Hepatocyte (in vitro differentiated cells): ENCODE measurements around the gene GPC5. TPM values are rescaled to one million over a fixed set of nuclear protein-coding genes. Genes with fewer than 3 reads are reported as not detected.

Source experiments
- DNase-seq: peaks from one replicate; pipeline ENCODE4 v3.0.0-alpha.2; 2016; ENCODE audit warnings: low spot score
- H2AFZ ChIP-seq: fragments of 200-600 bp; sonication (generic); 2 replicates; pipeline ENCODE4 v1.6.0; 2016; ENCODE audit warnings: antibody characterized with exemption, mild to moderate bottlenecking
- H3K27ac ChIP-seq: fragments of 200-600 bp; sonication (generic); 2 replicates; pipeline ENCODE4 v1.5.1; 2016; ENCODE audit warnings: mild to moderate bottlenecking
- H3K27me3 ChIP-seq: fragments of 200-600 bp; sonication (generic); 2 replicates; pipeline ENCODE4 v1.6.1; 2016
- H3K36me3 ChIP-seq: fragments of 200-600 bp; sonication (generic); replicated peaks from 2 replicates; pipeline ENCODE4 v1.5.1; 2016; ENCODE audit warnings: low read depth; ENCODE audit not compliant: insufficient read depth
- H3K4me1 ChIP-seq: fragments of 200-600 bp; sonication (generic); 2 replicates; pipeline ENCODE4 v1.5.1; 2016; ENCODE audit warnings: mild to moderate bottlenecking, moderate library complexity; ENCODE audit not compliant: insufficient read depth
- H3K4me2 ChIP-seq: fragments of 200-600 bp; sonication (generic); 2 replicates; pipeline ENCODE4 v1.6.0; 2016
- H3K4me3 ChIP-seq: fragments of 200-600 bp; sonication (generic); 2 replicates; pipeline ENCODE4 v1.5.1; 2016; ENCODE audit warnings: mild to moderate bottlenecking
- H3K79me2 ChIP-seq: fragments of 200-600 bp; sonication (generic); 2 replicates; pipeline ENCODE4 v1.6.0; 2017; ENCODE audit warnings: mild to moderate bottlenecking
- H3K9me2 ChIP-seq: fragments of 200-600 bp; sonication (generic); replicated peaks from 2 replicates; pipeline ENCODE4 v1.6.0; 2017; ENCODE audit warnings: mild to moderate bottlenecking; ENCODE audit not compliant: insufficient read depth
- H3K9me3 ChIP-seq: fragments of 200-600 bp; sonication (generic); 2 replicates; pipeline ENCODE4 v1.5.1; 2016; ENCODE audit warnings: low read depth, mild to moderate bottlenecking
- H4K20me1 ChIP-seq: fragments of 200-600 bp; sonication (generic); 2 replicates; pipeline ENCODE4 v1.6.0; 2016; ENCODE audit warnings: mild to moderate bottlenecking; ENCODE audit not compliant: insufficient read depth, poor library complexity, severe bottlenecking
- CTCF ChIP-seq: fragments of 200-600 bp; sonication (generic); IDR thresholded peaks from 2 replicates; pipeline ENCODE4 v1.5.1; 2016; ENCODE audit warnings: antibody characterized with exemption, mild to moderate bottlenecking; ENCODE audit not compliant: poor library complexity
- EZH2 ChIP-seq: fragments of 200-600 bp; sonication (generic); IDR thresholded peaks from 2 replicates; pipeline ENCODE4 v1.6.1; 2016; ENCODE audit warnings: antibody characterized with exemption, mild to moderate bottlenecking, borderline replicate concordance
- EZH2phosphoT487 ChIP-seq: fragments of 200-600 bp; sonication (generic); IDR thresholded peaks from one replicate; pipeline ENCODE4 v1.6.1; 2018; ENCODE audit warnings: antibody characterized with exemption, mild to moderate bottlenecking, low read depth, moderate library complexity; ENCODE audit not compliant: unreplicated experiment, severe bottlenecking
- WGBS: methylation state at CpG from one replicate; pipeline ENCODE4 v1.1.6; 2016; ENCODE audit warnings: low lambda C conversion rate; ENCODE audit errors: missing lambda C conversion rate; 5-methylcytosine and 5-hydroxymethylcytosine counted together
- polyA plus RNA-seq: library from polyadenylated mRNA; unstranded; fragments of >200 nt; fragmentation: Nextera tagmentation; extraction: Ambion mirVana; gene quantifications from 2 replicates; pipeline ENCODE4 v1.2.1, GENCODE V29; 2016
- total RNA-seq: library from RNA; depleted of rRNA; stranded (reverse); fragments of >200 nt; gene quantifications from 2 replicates; pipeline ENCODE4 v1.2.3, GENCODE V29; 2014

The GPC5 gene
- total and polyA plus RNA-seq, 2 experiments from 2014 or later: 3.9 to 5.4 TPM

DNA sequence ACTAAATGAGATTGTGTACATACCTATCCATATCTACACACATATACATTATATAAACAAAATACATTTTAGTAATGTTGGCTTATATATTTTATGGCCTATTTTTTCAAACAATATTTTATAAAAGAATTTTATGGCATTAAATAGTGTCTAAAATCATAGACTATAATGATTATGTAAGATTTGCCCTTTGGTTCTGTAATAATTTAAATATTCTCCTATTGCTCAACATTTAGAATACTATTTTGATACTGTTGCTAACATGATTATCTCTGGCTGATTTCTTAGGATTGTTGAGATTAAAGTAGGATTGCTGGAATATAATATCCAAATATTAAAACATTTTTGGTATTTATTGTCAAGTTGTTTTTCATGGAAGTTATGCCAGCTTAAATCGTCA is 1263.0 kb downstream of the GPC5 start:
- H3K4me1 ChIP-seq: peaks cover 6% of the 10 kb centered on the region
- no peak overlapping the region for H3K4me2 ChIP-seq
- no peaks in the 10 kb centered on the region for H3K36me3 ChIP-seq
- H3K79me2 ChIP-seq: no peaks in the 10 kb centered on the region
- no peak overlapping the region for H2AFZ ChIP-seq
- H3K4me3 ChIP-seq: no peak overlapping the region
- DNase-seq: no peak
- H3K27me3 ChIP-seq: no peaks in the 10 kb centered on the region
- no peak for TF ChIP-seq CTCF
- no peak for TF ChIP-seq EZH2
- TF ChIP-seq EZH2phosphoT487: no peak
- no peaks in the 10 kb centered on the region for H4K20me1 ChIP-seq
- no peak overlapping the region for H3K27ac ChIP-seq
- H3K9me2 ChIP-seq: no peaks in the 10 kb centered on the region
- H3K9me3 ChIP-seq: no peaks in the 10 kb centered on the region
- WGBS: 97% methylated on average over 1 of the region's 1 CpG

DNA sequence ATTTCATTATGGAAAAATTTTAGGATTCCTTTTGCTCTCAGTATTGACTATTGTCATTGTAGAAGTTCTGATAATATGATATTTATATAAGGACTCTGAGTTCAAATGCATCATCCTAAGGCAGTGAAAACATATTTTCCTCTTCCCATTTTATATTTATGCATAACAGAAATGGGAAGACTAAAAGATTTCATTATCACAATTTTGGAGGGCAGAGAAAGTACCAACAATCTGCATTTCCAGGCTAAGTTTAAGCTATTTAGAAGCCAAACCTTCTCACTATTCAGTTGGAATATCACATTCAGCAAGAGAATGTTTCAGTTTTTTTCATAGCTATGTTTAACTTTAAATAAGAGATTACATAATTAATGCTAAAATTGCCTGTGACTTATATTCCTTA is 1269.7 kb downstream of the GPC5 start:
- Histone ChIP-seq H3K4me1 (no peaks in the 10 kb centered on the region), H3K27ac (no peak overlapping the region), H2AFZ (no peak overlapping the region), H3K27me3 (no peaks in the 10 kb centered on the region), H3K9me2 (no peaks in the 10 kb centered on the region), H3K4me2 (no peak overlapping the region), H3K4me3 (no peak overlapping the region), H3K79me2 (no peaks in the 10 kb centered on the region), H3K36me3 (no peaks in the 10 kb centered on the region), H4K20me1 (no peaks in the 10 kb centered on the region), H3K9me3 (no peaks in the 10 kb centered on the region)
- TF ChIP-seq CTCF (no peak), EZH2 (no peak), EZH2phosphoT487 (no peak)
- DNase-seq: no peak

GRCh38 chr13:92670096-92670495 is 1271.7 kb downstream of the GPC5 start:
- no peak for DNase-seq
- Histone ChIP-seq H3K4me2 (no peak overlapping the region), H3K9me3 (no peaks in the 10 kb centered on the region), H4K20me1 (no peaks in the 10 kb centered on the region), H3K79me2 (no peaks in the 10 kb centered on the region), H3K4me1 (no peaks in the 10 kb centered on the region), H3K4me3 (no peak overlapping the region), H3K27ac (no peak overlapping the region), H3K36me3 (no peaks in the 10 kb centered on the region), H3K9me2 (no peaks in the 10 kb centered on the region), H2AFZ (no peak overlapping the region), H3K27me3 (no peaks in the 10 kb centered on the region)
- TF ChIP-seq EZH2phosphoT487: no peak
- no peak for TF ChIP-seq CTCF
- no peak for TF ChIP-seq EZH2
- 94% methylated on average over 2 of the region's 2 CpGs for WGBS

DNA sequence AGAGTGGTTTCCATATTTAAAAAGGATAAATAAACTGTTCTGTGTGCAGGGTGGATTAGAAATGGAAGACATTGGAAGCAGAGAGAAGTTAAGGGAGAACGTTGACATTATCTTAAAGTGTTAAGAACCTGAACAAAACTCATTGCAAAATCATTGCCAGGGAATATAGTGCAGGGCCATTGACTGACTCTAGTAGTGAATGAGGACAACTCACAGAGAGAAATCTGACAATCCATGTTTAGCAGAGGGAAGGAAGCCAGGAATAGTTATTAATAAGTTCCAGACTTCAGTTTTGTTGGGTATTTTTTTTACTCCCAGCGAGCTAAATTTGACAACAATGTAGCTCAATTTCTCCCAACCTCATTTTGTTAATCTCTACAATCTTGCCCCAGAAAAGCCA is 1273.4 kb downstream of the GPC5 start:
- Histone ChIP-seq H4K20me1 (no peaks in the 10 kb centered on the region), H3K4me3 (no peak overlapping the region), H3K27me3 (no peaks in the 10 kb centered on the region), H3K9me3 (no peaks in the 10 kb centered on the region), H3K36me3 (no peaks in the 10 kb centered on the region), H3K9me2 (no peaks in the 10 kb centered on the region), H3K4me1 (no peaks in the 10 kb centered on the region), H3K27ac (no peak overlapping the region), H3K4me2 (no peak overlapping the region), H2AFZ (no peak overlapping the region), H3K79me2 (no peaks in the 10 kb centered on the region)
- DNase-seq: no peak
- no peak for TF ChIP-seq CTCF
- no peak for TF ChIP-seq EZH2
- TF ChIP-seq EZH2phosphoT487: no peak
- WGBS: 85% methylated on average over 2 of the region's 2 CpGs
